ENCODE results near the gene FAM227B.

FAM227B gene

DNA sequence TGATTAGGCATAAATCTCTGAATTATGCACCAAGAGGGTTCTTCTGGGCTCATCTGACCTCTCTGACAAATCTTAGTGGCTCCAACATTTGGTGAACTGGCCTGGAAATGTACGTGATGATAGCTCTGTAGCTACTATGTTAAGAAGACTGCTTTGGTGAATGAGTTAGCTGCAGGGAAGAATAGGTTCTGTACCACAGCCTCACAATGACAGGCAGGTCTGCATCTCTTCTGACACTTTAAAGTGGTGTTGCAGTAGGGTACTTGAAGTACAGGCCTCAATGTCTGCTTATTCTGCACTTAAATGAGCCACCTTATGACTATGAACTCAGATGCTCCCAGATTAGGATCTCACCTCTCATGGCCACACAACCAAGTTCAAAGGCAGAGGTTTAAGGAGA lies 190.6 kb downstream of the FAM227B start:
- H3K36me3 ChIP-seq (ENCODE audit: insufficient read depth, low read length): no peaks in the 10 kb centered on the region
- TF ChIP-seq EZH2 (IDR thresholded peaks at IDR 0.05; ENCODE audit: borderline replicate concordance, low read length): no peak
- TF ChIP-seq, protein P1, sequence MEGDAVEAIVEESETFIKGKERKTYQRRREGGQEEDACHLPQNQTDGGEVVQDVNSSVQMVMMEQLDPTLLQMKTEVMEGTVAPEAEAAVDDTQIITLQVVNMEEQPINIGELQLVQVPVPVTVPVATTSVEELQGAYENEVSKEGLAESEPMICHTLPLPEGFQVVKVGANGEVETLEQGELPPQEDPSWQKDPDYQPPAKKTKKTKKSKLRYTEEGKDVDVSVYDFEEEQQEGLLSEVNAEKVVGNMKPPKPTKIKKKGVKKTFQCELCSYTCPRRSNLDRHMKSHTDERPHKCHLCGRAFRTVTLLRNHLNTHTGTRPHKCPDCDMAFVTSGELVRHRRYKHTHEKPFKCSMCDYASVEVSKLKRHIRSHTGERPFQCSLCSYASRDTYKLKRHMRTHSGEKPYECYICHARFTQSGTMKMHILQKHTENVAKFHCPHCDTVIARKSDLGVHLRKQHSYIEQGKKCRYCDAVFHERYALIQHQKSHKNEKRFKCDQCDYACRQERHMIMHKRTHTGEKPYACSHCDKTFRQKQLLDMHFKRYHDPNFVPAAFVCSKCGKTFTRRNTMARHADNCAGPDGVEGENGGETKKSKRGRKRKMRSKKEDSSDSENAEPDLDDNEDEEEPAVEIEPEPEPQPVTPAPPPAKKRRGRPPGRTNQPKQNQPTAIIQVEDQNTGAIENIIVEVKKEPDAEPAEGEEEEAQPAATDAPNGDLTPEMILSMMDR (IDR thresholded peaks at IDR 0.05; ENCODE audit: low read length): no peak
- H3K4me2 ChIP-seq (ENCODE audit: low read length): no peak overlapping the region
- no peaks in the 10 kb centered on the region for H4K20me1 ChIP-seq (ENCODE audit: insufficient read depth, low read length)
- H3K27ac ChIP-seq (ENCODE audit: low read depth, low read length, poor library complexity, severe bottlenecking): no peak overlapping the region
- H3K9me2 ChIP-seq (ENCODE audit: low read depth, low read length): no peaks in the 10 kb centered on the region
- H3K9me3 ChIP-seq (ENCODE audit: low read length): no peaks in the 10 kb centered on the region
- H3K9ac ChIP-seq (ENCODE audit: low read length): no peak overlapping the region
- H3F3A ChIP-seq (ENCODE audit: insufficient read depth, low read length): no peaks in the 10 kb centered on the region
- no peaks in the 10 kb centered on the region for H3K79me2 ChIP-seq (ENCODE audit: insufficient read depth, low read length)
- H2AFZ ChIP-seq (ENCODE audit: low read length): no peak overlapping the region
- no peak overlapping the region for H3K4me3 ChIP-seq (ENCODE audit: low read depth, low read length, poor library complexity, severe bottlenecking)
- H3K27me3 ChIP-seq (ENCODE audit: insufficient read depth, low read length): no peaks in the 10 kb centered on the region
- no peaks in the 10 kb centered on the region for H3K4me1 ChIP-seq (ENCODE audit: insufficient read depth, low read length, severe bottlenecking)

DNA sequence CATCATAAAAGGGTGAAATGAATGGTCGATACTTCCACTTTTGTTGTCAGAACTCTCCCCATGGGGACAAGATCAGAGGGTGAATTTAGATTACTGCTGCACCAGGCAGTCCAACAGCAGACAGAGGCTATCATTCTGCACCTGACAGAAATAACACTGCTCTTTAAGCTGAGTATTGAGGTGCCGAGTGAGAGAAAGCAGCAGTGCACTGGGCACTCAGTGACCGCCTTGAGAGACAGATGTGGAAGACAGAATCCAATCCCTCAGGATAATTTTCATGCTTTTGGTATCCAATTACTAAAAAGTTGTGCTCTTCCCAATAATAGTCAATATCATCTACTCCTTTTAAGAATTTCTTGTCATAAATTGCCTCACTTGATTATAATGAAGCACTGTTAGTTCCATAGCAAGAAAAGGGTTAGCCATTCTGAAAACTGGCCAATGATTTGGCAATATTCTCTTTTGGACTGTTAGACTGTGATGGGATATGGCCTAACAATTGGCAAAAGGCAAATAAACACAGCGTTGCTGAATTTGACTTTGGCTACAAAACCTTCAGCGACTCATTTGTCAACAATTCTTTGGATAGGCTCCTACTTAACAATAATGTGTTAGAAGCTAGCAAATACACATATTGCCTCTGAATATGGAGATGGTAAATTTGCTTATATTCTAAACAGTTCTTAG lies 192.1 kb downstream of the FAM227B start:
- Histone ChIP-seq H3F3A (ENCODE audit: insufficient read depth, low read length) (no peaks in the 10 kb centered on the region), H3K4me1 (ENCODE audit: insufficient read depth, low read length, severe bottlenecking) (no peaks in the 10 kb centered on the region), H3K27ac (ENCODE audit: low read depth, low read length, poor library complexity, severe bottlenecking) (no peak overlapping the region), H3K4me3 (ENCODE audit: low read depth, low read length, poor library complexity, severe bottlenecking) (no peak overlapping the region), H3K9me3 (ENCODE audit: low read length) (no peaks in the 10 kb centered on the region), H4K20me1 (ENCODE audit: insufficient read depth, low read length) (no peaks in the 10 kb centered on the region), H3K9ac (ENCODE audit: low read length) (no peak overlapping the region), H3K4me2 (ENCODE audit: low read length) (no peak overlapping the region), H3K36me3 (ENCODE audit: insufficient read depth, low read length) (no peaks in the 10 kb centered on the region), H3K79me2 (ENCODE audit: insufficient read depth, low read length) (no peaks in the 10 kb centered on the region), H3K27me3 (ENCODE audit: insufficient read depth, low read length) (no peaks in the 10 kb centered on the region), H3K9me2 (ENCODE audit: low read depth, low read length) (no peaks in the 10 kb centered on the region), H2AFZ (ENCODE audit: low read length) (no peak overlapping the region)
- TF ChIP-seq, protein P1 (IDR thresholded peaks at IDR 0.05; ENCODE audit: low read length): no peak
- TF ChIP-seq EZH2 (IDR thresholded peaks at IDR 0.05; ENCODE audit: borderline replicate concordance, low read length): no peak

DNA sequence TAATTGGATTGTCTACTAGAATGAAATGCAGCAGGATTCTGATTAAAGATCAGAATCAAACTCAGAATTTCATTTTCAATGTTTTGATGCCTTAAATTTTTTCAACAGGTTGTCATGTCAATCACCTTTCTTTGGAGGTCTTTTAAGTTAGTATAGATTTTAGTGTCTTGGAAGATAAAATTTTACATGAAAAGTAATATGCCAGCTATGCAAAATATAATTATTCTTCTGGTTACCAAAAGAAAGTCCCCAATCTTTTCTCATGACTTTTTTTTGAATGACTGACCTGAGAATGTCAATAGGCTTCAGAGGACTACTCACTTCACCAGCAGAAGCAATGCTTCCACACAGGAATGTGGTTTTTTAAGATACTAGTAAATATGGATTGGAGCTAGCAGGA lies 193.2 kb downstream of the FAM227B start:
- Histone ChIP-seq H4K20me1 (ENCODE audit: insufficient read depth, low read length) (no peaks in the 10 kb centered on the region), H3K4me2 (ENCODE audit: low read length) (no peak overlapping the region), H3K27ac (ENCODE audit: low read depth, low read length, poor library complexity, severe bottlenecking) (no peak overlapping the region), H3F3A (ENCODE audit: insufficient read depth, low read length) (no peaks in the 10 kb centered on the region), H3K4me1 (ENCODE audit: insufficient read depth, low read length, severe bottlenecking) (no peaks in the 10 kb centered on the region), H3K27me3 (ENCODE audit: insufficient read depth, low read length) (no peaks in the 10 kb centered on the region), H3K36me3 (ENCODE audit: insufficient read depth, low read length) (no peaks in the 10 kb centered on the region), H2AFZ (ENCODE audit: low read length) (no peak overlapping the region), H3K79me2 (ENCODE audit: insufficient read depth, low read length) (no peaks in the 10 kb centered on the region), H3K9me3 (ENCODE audit: low read length) (no peaks in the 10 kb centered on the region), H3K4me3 (ENCODE audit: low read depth, low read length, poor library complexity, severe bottlenecking) (no peak overlapping the region), H3K9ac (ENCODE audit: low read length) (no peak overlapping the region), H3K9me2 (ENCODE audit: low read depth, low read length) (no peaks in the 10 kb centered on the region)
- no peak for TF ChIP-seq EZH2 (IDR thresholded peaks at IDR 0.05; ENCODE audit: borderline replicate concordance, low read length)
- TF ChIP-seq, protein P1 (IDR thresholded peaks at IDR 0.05; ENCODE audit: low read length): no peak

All from OCI-LY1 (cell line).